Neuron (in vitro differentiated cells): ENCODE results near the gene ELOVL2.
A peak's percentile ranks its signal among the peaks of the same experiment; 100 is the strongest.

Source experiments
- H2AFZ ChIP-seq: one replicate; pipeline ENCODE4 v1.6.1; 2013; ENCODE audit warnings: low read depth, mild to moderate bottlenecking, inconsistent platforms, low read length, moderate library complexity
- H3K27me3 ChIP-seq: one replicate; pipeline ENCODE4 v1.6.1; 2013; ENCODE audit warnings: low read length; ENCODE audit not compliant: insufficient read depth
- H3K36me3 ChIP-seq: one replicate; pipeline ENCODE4 v1.6.1; 2013; ENCODE audit warnings: low read length; ENCODE audit not compliant: insufficient read depth
- H3K4me1 ChIP-seq: one replicate; pipeline ENCODE4 v1.6.1; 2013; ENCODE audit warnings: low read length; ENCODE audit not compliant: insufficient read depth
- H3K4me3 ChIP-seq: 2 replicates; pipeline ENCODE4 v1.5.1; 2013; ENCODE audit warnings: mild to moderate bottlenecking, low read length, moderate library complexity
- H3K9me3 ChIP-seq: one replicate; pipeline ENCODE4 v1.6.1; 2013; ENCODE audit warnings: low read length

Gene ELOVL2

GRCh38 chr6:10954590-10955010, 89.5 kb downstream of the ELOVL2 start:
- no peaks in the 10 kb centered on the region for H3K36me3 ChIP-seq
- H3K4me3 ChIP-seq, result no peak overlapping the region
- H3K4me1 ChIP-seq, result no peaks in the 10 kb centered on the region
- H3K9me3 ChIP-seq, result no peaks in the 10 kb centered on the region
- peak overlapping the region; percentile 44 for H2AFZ ChIP-seq
- no peaks in the 10 kb centered on the region for H3K27me3 ChIP-seq

- no peak overlapping the region for H3K4me3 ChIP-seq
- no peaks in the 10 kb centered on the region for H3K27me3 ChIP-seq
- H3K9me3 ChIP-seq, result no peaks in the 10 kb centered on the region
- H3K36me3 ChIP-seq, result no peaks in the 10 kb centered on the region
- no peaks in the 10 kb centered on the region for H3K4me1 ChIP-seq
- H2AFZ ChIP-seq, result no peak overlapping the region
Measured at GRCh38 chr6:10951675-10952282, 92.3 kb downstream of the ELOVL2 start.

GRCh38 chr6:10949579-10950490, 94.3 kb downstream of the ELOVL2 start:
- Histone ChIP-seq H3K9me3 (no peaks in the 10 kb centered on the region), H3K4me1 (no peaks in the 10 kb centered on the region), H3K4me3 (no peak overlapping the region), H3K36me3 (no peaks in the 10 kb centered on the region), H3K27me3 (no peaks in the 10 kb centered on the region), H2AFZ (no peak overlapping the region)

GRCh38 chr6:10947966-10948365, 96.1 kb downstream of the ELOVL2 start:
- H2AFZ ChIP-seq, result no peak overlapping the region
- H3K27me3 ChIP-seq, result no peaks in the 10 kb centered on the region
- no peaks in the 10 kb centered on the region for H3K4me1 ChIP-seq
- no peaks in the 10 kb centered on the region for H3K9me3 ChIP-seq
- H3K4me3 ChIP-seq, result no peak overlapping the region
- no peaks in the 10 kb centered on the region for H3K36me3 ChIP-seq

- Histone ChIP-seq H3K4me1 (no peaks in the 10 kb centered on the region), H3K27me3 (no peaks in the 10 kb centered on the region), H3K36me3 (no peaks in the 10 kb centered on the region), H3K4me3 (no peak overlapping the region), H3K9me3 (no peaks in the 10 kb centered on the region), H2AFZ (no peak overlapping the region)
Measured at GRCh38 chr6:10945845-10946244, 98.3 kb downstream of the ELOVL2 start.

GRCh38 chr6:10939840-10940239, 104.3 kb downstream of the ELOVL2 start:
- Histone ChIP-seq H3K36me3 (no peaks in the 10 kb centered on the region), H3K4me1 (no peaks in the 10 kb centered on the region), H3K4me3 (no peak overlapping the region), H3K27me3 (no peaks in the 10 kb centered on the region), H2AFZ (no peak overlapping the region), H3K9me3 (peaks cover 2% of the 10 kb centered on the region)

- H3K36me3 ChIP-seq, result no peaks in the 10 kb centered on the region
- no peaks in the 10 kb centered on the region for H3K27me3 ChIP-seq
- H3K4me3 ChIP-seq, result no peak overlapping the region
- peaks cover 2% of the 10 kb centered on the region for H3K9me3 ChIP-seq
- no peak overlapping the region for H2AFZ ChIP-seq
- H3K4me1 ChIP-seq, result no peaks in the 10 kb centered on the region
Measured at GRCh38 chr6:10933126-10933525, 111.0 kb downstream of the ELOVL2 start.
